ENCODE measurements around the gene DR1. TPM values are rescaled to one million over a fixed set of nuclear protein-coding genes. Genes with fewer than 3 reads are reported as not detected.

Gene DR1
- total RNA-seq, 4 donors from 2014 or later, result 26.9 to 62.7 (median 30.9) TPM

DNA sequence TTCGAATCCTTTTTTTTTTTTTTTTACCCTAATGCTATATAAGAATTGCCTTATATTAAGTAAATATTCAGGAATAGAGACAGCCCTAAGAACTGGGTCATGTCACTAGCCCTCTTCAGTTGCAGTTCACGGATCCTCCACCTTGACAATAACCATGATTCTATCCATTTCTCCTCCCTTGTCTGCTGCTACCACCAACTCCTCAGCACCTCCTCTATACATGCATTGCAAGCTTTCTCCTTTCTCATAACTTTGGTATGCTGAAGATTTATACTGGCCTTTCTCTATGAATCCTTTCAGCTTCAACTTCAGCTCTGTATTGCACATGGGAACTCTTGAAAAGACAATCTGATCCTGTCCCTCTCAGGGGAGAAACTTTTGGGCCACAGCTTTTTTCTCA lies 14.3 kb upstream of the DR1 start:
- TF ChIP-seq, protein P1, sequence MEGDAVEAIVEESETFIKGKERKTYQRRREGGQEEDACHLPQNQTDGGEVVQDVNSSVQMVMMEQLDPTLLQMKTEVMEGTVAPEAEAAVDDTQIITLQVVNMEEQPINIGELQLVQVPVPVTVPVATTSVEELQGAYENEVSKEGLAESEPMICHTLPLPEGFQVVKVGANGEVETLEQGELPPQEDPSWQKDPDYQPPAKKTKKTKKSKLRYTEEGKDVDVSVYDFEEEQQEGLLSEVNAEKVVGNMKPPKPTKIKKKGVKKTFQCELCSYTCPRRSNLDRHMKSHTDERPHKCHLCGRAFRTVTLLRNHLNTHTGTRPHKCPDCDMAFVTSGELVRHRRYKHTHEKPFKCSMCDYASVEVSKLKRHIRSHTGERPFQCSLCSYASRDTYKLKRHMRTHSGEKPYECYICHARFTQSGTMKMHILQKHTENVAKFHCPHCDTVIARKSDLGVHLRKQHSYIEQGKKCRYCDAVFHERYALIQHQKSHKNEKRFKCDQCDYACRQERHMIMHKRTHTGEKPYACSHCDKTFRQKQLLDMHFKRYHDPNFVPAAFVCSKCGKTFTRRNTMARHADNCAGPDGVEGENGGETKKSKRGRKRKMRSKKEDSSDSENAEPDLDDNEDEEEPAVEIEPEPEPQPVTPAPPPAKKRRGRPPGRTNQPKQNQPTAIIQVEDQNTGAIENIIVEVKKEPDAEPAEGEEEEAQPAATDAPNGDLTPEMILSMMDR (IDR thresholded peaks at IDR 0.05), result no peak
- no peak for TF ChIP-seq POLR2A (IDR thresholded peaks at IDR 0.05)
- H3K4me1 ChIP-seq, result no peaks in the 10 kb centered on the region
- no peak overlapping the region for H3K4me3 ChIP-seq
- H3K36me3 ChIP-seq, result no peaks in the 10 kb centered on the region
- no peaks in the 10 kb centered on the region for H3K27me3 ChIP-seq
- no peak for DNase-seq
- no peak overlapping the region for H3K27ac ChIP-seq
- H3K9me3 ChIP-seq, result no peaks in the 10 kb centered on the region

DNA sequence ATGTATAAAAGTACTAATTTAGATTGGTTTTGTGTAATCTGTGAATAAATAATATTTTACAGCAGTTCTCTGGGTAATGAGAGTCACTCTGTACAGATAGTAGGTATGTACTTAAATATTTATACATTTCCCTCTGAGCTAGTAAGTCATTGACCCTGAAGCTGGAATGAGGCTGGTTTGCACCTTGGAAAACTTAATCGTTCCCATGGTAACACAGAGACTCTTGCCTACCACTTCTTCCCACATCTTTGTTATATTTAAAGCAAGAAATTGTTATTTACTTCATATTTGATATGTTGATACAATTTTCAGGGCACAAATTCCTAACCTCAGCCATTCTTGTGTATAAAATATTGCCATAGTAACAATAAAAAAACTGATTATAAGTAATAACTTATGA lies 13.3 kb upstream of the DR1 start:
- TF ChIP-seq, protein P1 (IDR thresholded peaks at IDR 0.05), result no peak
- TF ChIP-seq POLR2A (IDR thresholded peaks at IDR 0.05), result no peak
- Histone ChIP-seq H3K4me1 (no peaks in the 10 kb centered on the region), H3K36me3 (no peaks in the 10 kb centered on the region), H3K27ac (no peak overlapping the region), H3K27me3 (no peaks in the 10 kb centered on the region), H3K9me3 (no peaks in the 10 kb centered on the region), H3K4me3 (no peak overlapping the region)
- DNase-seq, result no peak

DNA sequence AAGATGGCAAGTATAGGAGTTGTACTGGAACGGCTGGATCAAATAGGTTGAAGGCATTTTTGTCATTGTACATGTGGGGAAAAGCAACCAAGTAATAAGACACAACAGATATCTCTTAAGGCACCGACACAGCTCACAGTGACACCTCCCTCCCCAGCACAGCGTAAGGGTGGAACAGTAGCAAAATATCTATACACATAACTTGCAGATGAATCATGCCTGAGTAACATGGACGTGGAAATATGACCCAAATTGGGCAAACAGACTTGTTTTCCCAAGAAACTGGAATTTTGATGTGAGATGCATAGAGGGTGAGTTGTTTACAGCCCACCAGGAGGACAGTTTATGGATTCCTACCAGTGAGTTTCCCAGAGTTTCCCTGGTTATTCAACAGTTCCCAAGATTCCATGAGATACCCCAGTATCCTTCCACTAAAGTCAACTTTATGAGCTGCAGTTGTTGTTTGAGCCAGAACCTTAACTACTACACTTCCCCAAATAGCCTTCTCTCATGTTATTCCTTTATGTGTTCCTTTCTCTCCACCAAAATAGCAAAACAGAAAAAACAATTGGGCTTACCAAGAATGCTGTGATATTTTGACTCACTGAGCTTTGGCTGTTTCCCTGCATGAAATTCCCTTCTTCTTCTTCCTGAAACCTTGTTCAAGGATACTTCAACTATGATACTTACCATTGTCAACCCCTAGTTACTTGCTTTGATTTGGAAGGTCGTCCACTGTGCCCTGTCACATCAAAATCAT lies 7.1 kb upstream of the DR1 start:
- H3K9me3 ChIP-seq, result no peaks in the 10 kb centered on the region
- TF ChIP-seq, protein P1 (IDR thresholded peaks at IDR 0.05), result no peak
- TF ChIP-seq POLR2A (IDR thresholded peaks at IDR 0.05), result no peak
- H3K27ac ChIP-seq, result no peak overlapping the region
- H3K36me3 ChIP-seq, result peaks cover 0 to 6% (median 0%) of the 10 kb centered on the region in 3 donors
- no peak overlapping the region for H3K4me3 ChIP-seq
- no peaks in the 10 kb centered on the region for H3K4me1 ChIP-seq
- H3K27me3 ChIP-seq, result no peaks in the 10 kb centered on the region
- no peak for DNase-seq

DNA sequence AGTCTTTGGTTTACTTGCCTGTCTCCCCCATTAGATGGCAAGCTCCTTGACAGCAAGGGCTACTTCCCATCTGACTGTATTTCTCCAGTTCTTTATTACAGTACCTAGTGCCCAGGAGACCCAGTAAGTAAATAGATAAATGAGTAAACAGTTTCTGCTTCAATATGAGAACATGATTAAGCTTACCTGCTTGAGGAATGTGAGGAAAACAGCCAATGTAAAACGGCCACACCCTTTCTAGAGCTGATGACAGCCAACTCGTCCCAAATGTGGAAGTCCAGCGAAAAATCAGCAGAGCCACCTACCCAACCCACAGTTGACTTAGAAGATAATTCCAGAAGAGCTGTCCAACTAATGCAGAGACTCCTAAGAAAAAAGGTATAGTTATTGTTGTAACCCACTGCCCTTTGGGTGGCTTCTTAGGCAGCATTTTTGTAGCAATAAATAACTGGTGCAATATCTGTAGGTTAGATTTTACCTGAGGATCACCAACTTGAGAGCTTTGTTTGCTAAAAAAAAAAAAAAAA lies 6.5 kb upstream of the DR1 start:
- TF ChIP-seq, protein P1 (IDR thresholded peaks at IDR 0.05), result no peak
- no peak for TF ChIP-seq POLR2A (IDR thresholded peaks at IDR 0.05)
- H3K4me1 ChIP-seq, result peaks cover 0 to 1% (median 0%) of the 10 kb centered on the region in 4 donors

DNA sequence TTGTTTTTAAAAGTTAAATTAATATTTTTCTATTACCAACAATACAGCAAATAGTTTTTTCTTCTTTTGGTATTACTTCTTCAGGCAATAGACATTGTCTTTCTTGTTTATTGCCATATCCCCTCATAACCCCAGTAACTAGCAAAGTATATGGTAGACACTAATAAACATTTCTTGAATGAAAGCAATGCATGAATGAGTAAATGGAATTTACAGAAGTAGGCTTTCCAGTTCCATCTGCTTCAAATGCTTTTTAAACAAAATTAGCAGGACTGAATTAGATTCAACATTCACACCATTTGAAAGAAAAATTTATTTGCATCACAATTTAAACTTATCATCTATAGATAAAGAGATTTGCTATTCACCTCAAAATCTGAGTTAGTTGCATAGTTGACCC lies 5.6 kb upstream of the DR1 start:
- H3K4me1 ChIP-seq, result peaks cover 0 to 4% (median 0%) of the 10 kb centered on the region in 4 donors
- H3K36me3 ChIP-seq, result peaks cover 0 to 6% (median 0%) of the 10 kb centered on the region in 3 donors
- TF ChIP-seq, protein P1 (IDR thresholded peaks at IDR 0.05), result no peak
- no peak for TF ChIP-seq POLR2A (IDR thresholded peaks at IDR 0.05)
- H3K27ac ChIP-seq, result no peak overlapping the region
- no peaks in the 10 kb centered on the region for H3K27me3 ChIP-seq
- H3K4me3 ChIP-seq, result no peak overlapping the region
- no peaks in the 10 kb centered on the region for H3K9me3 ChIP-seq
- DNase-seq, result no peak

More for the DNA sequence above, 6.5 kb upstream of the DR1 start:
- Histone ChIP-seq H3K4me3 (no peak overlapping the region), H3K36me3 (peaks cover 0 to 6% (median 0%) of the 10 kb centered on the region in 3 donors), H3K27ac (no peak overlapping the region), H3K9me3 (no peaks in the 10 kb centered on the region), H3K27me3 (no peaks in the 10 kb centered on the region)
- DNase-seq, result no peak
